DND-41 (cell line): ENCODE data around the gene AGPAT1.

ENCODE experiments used
- ATAC-seq: fragments of 200-7000 bp; cut with Tn5 transposase; 3 replicates; pipeline ENCODE4 v1.9.1; 2021; ENCODE audit warnings: low read depth; ENCODE audit not compliant: insufficient read depth
- DNase-seq: peaks from one replicate; pipeline ENCODE4 v3.0.0-alpha.2; 2020
- H2AFZ ChIP-seq: 2 replicates; pipeline ENCODE4 v1.6.0; 2012; ENCODE audit warnings: low read depth, low read length
- H3K27ac ChIP-seq: 2 replicates; pipeline ENCODE4 v1.5.1; 2012; ENCODE audit warnings: low read length, inconsistent platforms
- H3K27me3 ChIP-seq: fragments of 200-600 bp; sonication (generic); 2 replicates; pipeline ENCODE4 v1.6.0; 2012; ENCODE audit warnings: low read length, mild to moderate bottlenecking, inconsistent platforms; ENCODE audit not compliant: insufficient read depth, poor library complexity
- H3K36me3 ChIP-seq: 2 replicates; pipeline ENCODE4 v1.5.1; 2012; ENCODE audit warnings: low read length, inconsistent platforms; ENCODE audit not compliant: insufficient read depth
- H3K4me1 ChIP-seq: 2 replicates; pipeline ENCODE4 v1.5.1; 2012; ENCODE audit warnings: mild to moderate bottlenecking, low read length; ENCODE audit not compliant: insufficient read depth
- H3K4me2 ChIP-seq: 2 replicates; pipeline ENCODE4 v1.6.0; 2012; ENCODE audit warnings: mild to moderate bottlenecking, moderate library complexity, low read length, inconsistent platforms; ENCODE audit not compliant: insufficient read depth
- H3K4me3 ChIP-seq, 2 experiments: fragments of 200-600 bp in 1 of 2; shearing (Covaris generic) in 1 of 2; 2 replicates each; pipeline ENCODE4 v1.5.1; 2012 to 2016; ENCODE audit warnings: inconsistent platforms in 2 of 2, low read length in 2 of 2, mild to moderate bottlenecking in 2 of 2, low read depth in 1 of 2, moderate library complexity in 1 of 2
- H3K79me2 ChIP-seq: 2 replicates; pipeline ENCODE4 v1.6.0; 2012; ENCODE audit warnings: low read length, inconsistent platforms; ENCODE audit not compliant: insufficient read depth
- H3K9ac ChIP-seq: 2 replicates; pipeline ENCODE4 v1.6.0; 2012; ENCODE audit warnings: low read depth, mild to moderate bottlenecking, inconsistent platforms, low read length, moderate library complexity
- H3K9me3 ChIP-seq: 2 replicates; pipeline ENCODE4 v1.5.1; 2012; ENCODE audit warnings: low read length, moderate library complexity, mild to moderate bottlenecking, inconsistent platforms; ENCODE audit not compliant: insufficient read depth, severe bottlenecking
- H4K20me1 ChIP-seq: 2 replicates; pipeline ENCODE4 v1.6.0; 2012; ENCODE audit warnings: low read length; ENCODE audit not compliant: insufficient read depth
- EZH2 ChIP-seq: IDR thresholded peaks from 3 replicates; pipeline ENCODE4 v1.6.1; 2012; ENCODE audit warnings: borderline replicate concordance, low read depth, mild to moderate bottlenecking, moderate library complexity, low read length, inconsistent platforms; ENCODE audit not compliant: severe bottlenecking
- TF ChIP-seq, protein P1 (sequence below): IDR thresholded peaks from 2 replicates; pipeline ENCODE4 v1.5.1; 2012; ENCODE audit warnings: borderline replicate concordance, low read length, moderate library complexity, mild to moderate bottlenecking; ENCODE audit not compliant: poor library complexity, severe bottlenecking; ENCODE audit errors: extremely low read depth

The AGPAT1 gene

GRCh38 chr6:32183483-32184083, 7.7 kb upstream of the AGPAT1 start:
- H3K4me2 ChIP-seq, result no peak overlapping the region
- H3K79me2 ChIP-seq, result peaks cover 35% of the 10 kb centered on the region
- no peaks in the 10 kb centered on the region for H3K9me3 ChIP-seq
- peaks cover 80% of the 10 kb centered on the region for H3K36me3 ChIP-seq
- no peak overlapping the region for H3K27ac ChIP-seq
- ATAC-seq (peak; percentile 10; the same call in 1 of the 3 replicates), DNase-seq (no peak)
- no peak overlapping the region for H2AFZ ChIP-seq
- peaks cover 43% of the 10 kb centered on the region for H3K4me1 ChIP-seq
- TF ChIP-seq EZH2, result no peak
- TF ChIP-seq, protein P1, sequence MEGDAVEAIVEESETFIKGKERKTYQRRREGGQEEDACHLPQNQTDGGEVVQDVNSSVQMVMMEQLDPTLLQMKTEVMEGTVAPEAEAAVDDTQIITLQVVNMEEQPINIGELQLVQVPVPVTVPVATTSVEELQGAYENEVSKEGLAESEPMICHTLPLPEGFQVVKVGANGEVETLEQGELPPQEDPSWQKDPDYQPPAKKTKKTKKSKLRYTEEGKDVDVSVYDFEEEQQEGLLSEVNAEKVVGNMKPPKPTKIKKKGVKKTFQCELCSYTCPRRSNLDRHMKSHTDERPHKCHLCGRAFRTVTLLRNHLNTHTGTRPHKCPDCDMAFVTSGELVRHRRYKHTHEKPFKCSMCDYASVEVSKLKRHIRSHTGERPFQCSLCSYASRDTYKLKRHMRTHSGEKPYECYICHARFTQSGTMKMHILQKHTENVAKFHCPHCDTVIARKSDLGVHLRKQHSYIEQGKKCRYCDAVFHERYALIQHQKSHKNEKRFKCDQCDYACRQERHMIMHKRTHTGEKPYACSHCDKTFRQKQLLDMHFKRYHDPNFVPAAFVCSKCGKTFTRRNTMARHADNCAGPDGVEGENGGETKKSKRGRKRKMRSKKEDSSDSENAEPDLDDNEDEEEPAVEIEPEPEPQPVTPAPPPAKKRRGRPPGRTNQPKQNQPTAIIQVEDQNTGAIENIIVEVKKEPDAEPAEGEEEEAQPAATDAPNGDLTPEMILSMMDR, result no peak
- no peak overlapping the region for H3K9ac ChIP-seq
- H4K20me1 ChIP-seq, result no peaks in the 10 kb centered on the region
- H3K27me3 ChIP-seq, result no peaks in the 10 kb centered on the region
- H3K4me3 ChIP-seq, result no peak overlapping the region

DNA sequence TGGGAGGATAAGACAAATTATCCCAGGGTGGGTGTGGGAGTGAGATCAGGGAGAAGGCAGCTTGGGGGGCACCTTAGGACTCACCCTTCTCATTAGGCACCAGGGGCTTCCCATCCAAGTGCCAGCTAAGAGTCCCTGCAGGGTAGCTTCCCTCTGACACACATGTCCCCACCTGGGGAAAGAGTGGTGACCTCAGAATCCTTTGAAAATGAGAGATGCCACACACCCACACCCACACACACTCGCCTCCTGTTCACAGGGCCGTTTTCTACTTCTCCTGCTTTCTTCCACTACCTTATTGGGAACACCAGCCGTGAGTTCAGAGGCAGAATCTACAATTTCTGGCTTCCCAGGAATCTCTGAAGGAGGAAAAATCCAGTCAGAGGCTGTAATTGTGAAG, 7.1 kb upstream of the AGPAT1 start:
- Histone ChIP-seq H3K4me1 (peaks cover 37% of the 10 kb centered on the region), H3K4me2 (no peak overlapping the region), H3K79me2 (peaks cover 31% of the 10 kb centered on the region), H3K27me3 (no peaks in the 10 kb centered on the region), H3K9me3 (no peaks in the 10 kb centered on the region), H4K20me1 (no peaks in the 10 kb centered on the region), H3K36me3 (peaks cover 75% of the 10 kb centered on the region), H3K9ac (no peak overlapping the region), H2AFZ (no peak overlapping the region), H3K4me3 (no peak overlapping the region), H3K27ac (no peak overlapping the region)
- DNase-seq (no peak), ATAC-seq (no peak)
- TF ChIP-seq EZH2, result no peak
- TF ChIP-seq, protein P1, result no peak

GRCh38 chr6:32182555-32182981, 6.7 kb upstream of the AGPAT1 start:
- H4K20me1 ChIP-seq, result no peaks in the 10 kb centered on the region
- no peak overlapping the region for H3K4me2 ChIP-seq
- no peaks in the 10 kb centered on the region for H3K27me3 ChIP-seq
- no peak overlapping the region for H2AFZ ChIP-seq
- ATAC-seq (no peak), DNase-seq (no peak)
- peaks cover 34% of the 10 kb centered on the region for H3K4me1 ChIP-seq
- TF ChIP-seq, protein P1, result no peak
- no peak for TF ChIP-seq EZH2
- H3K79me2 ChIP-seq, result peaks cover 26% of the 10 kb centered on the region
- H3K4me3 ChIP-seq, result no peak overlapping the region
- H3K27ac ChIP-seq, result no peak overlapping the region
- H3K36me3 ChIP-seq, result peaks cover 70% of the 10 kb centered on the region
- H3K9me3 ChIP-seq, result no peaks in the 10 kb centered on the region
- no peak overlapping the region for H3K9ac ChIP-seq
